ENCODE data around the gene PNKD. TPM values are rescaled to one million over a fixed set of nuclear protein-coding genes. Genes with fewer than 3 reads are reported as not detected.

Gene PNKD
- total RNA-seq, 1 experiment from 2014 or later: 58.1 TPM

DNA sequence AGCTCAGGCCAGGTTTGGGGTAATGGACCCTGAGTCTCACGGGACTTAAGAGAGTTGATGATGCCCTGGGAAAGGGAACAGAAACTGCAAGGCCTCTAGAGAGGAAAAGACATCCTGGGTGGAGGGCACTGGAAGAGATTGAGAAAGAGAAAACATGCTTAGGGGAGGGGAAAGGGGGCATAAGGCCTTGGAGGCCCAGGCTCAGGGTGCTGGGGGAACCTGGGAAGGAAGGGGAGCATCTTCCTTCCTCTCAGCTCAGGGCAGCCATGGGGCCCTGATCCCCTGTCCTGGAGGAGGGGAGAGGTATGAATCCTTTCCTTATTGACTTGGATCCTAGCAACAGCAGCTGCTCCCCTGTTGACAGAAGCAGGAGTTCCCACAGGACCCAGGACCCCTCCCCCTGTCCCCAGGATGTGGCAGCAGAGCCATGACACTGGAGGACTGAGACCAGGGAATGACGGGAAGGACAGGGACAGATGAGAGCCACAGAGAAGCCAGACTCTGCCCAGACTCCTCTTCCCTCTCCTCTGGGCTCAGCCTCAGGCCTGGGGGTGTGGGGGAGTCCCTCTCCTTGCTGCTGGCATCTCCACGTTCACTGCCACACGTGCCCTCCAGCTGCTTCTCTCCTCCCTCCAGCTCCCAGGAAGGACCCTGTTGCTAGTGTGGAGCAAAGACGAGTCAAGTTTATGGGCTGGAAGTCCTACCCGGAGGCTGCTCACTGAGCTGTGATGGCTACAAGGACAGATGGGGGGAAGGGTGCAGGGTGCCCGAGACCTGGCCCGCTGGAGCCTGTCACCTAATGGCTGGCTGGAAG lies 8.7 kb upstream of the PNKD start:
- no peak overlapping the region for H3K4me3 ChIP-seq (replicated peaks in 1 of 2; ENCODE audit: low read depth in 1 of 2, low read length in 2 of 2)
- H3K9me3 ChIP-seq (ENCODE audit: control insufficient read depth in 1 of 2, insufficient read depth in 1 of 2, low read depth in 1 of 2, low read length in 2 of 2): no peaks in the 10 kb centered on the region
- ChIA-PET RAD21 (ENCODE audit: low non-redundant PET in 1 of 2, low total read pairs in 2 of 2, uncharacterized antibody in 2 of 2, unreplicated experiment in 2 of 2) (no interaction called here), POLR2A (no interaction called here), CTCF (interaction anchor here (0.9 kb wide), 1 partner anchor 8 kb away, joined by 3 read pairs; no protein-coding TSS in a partner anchor)
- no peak for DNase-seq (ENCODE audit: low read depth, low spot score)
- H2AFZ ChIP-seq (ENCODE audit: low read depth, low read length, poor library complexity, severe bottlenecking): no peak overlapping the region
- H3K4me2 ChIP-seq (ENCODE audit: low read length): no peak overlapping the region
- peaks cover 4 to 6% of the 10 kb centered on the region in 2 experiments; a peak in 2 of 4 replicates for H3K36me3 ChIP-seq (ENCODE audit: control insufficient read depth in 1 of 2, insufficient read depth in 2 of 2, low read length in 2 of 2)
- H3K79me2 ChIP-seq (ENCODE audit: insufficient read depth, low read length): no peaks in the 10 kb centered on the region
- TF ChIP-seq EZH2 (IDR thresholded peaks at IDR 0.05) (no peak), TCF7L2 (IDR thresholded peaks at IDR 0.05; ENCODE audit: borderline replicate concordance, extremely low read depth, insufficient read depth, insufficient read length) (no peak), ZNF274 (IDR thresholded peaks at IDR 0.05; ENCODE audit: low read depth, low read length) (no peak), SIN3A (IDR thresholded peaks at IDR 0.05; ENCODE audit: low read depth) (no peak), CEBPB (IDR thresholded peaks at IDR 0.05; ENCODE audit: low read depth) (no peak), POLR2AphosphoS5 (IDR thresholded peaks at IDR 0.05; ENCODE audit: low read depth, low read length) (no peak), EZH2phosphoT487 (IDR thresholded peaks at IDR 0.05; ENCODE audit: borderline replicate concordance) (no peak), SP1 (IDR thresholded peaks at IDR 0.05; ENCODE audit: low read depth) (no peak), POLR2A (IDR thresholded peaks at IDR 0.05; ENCODE audit: borderline replicate concordance, extremely low read depth, insufficient read depth, insufficient read length) (no peak), RAD21 (IDR thresholded peaks at IDR 0.05; ENCODE audit: low read depth) (no peak), CBX3 (IDR thresholded peaks at IDR 0.05; ENCODE audit: low read depth) (no peak), FOSL1 (IDR thresholded peaks at IDR 0.05; ENCODE audit: low read depth) (no peak)
- TF ChIP-seq, protein P1, sequence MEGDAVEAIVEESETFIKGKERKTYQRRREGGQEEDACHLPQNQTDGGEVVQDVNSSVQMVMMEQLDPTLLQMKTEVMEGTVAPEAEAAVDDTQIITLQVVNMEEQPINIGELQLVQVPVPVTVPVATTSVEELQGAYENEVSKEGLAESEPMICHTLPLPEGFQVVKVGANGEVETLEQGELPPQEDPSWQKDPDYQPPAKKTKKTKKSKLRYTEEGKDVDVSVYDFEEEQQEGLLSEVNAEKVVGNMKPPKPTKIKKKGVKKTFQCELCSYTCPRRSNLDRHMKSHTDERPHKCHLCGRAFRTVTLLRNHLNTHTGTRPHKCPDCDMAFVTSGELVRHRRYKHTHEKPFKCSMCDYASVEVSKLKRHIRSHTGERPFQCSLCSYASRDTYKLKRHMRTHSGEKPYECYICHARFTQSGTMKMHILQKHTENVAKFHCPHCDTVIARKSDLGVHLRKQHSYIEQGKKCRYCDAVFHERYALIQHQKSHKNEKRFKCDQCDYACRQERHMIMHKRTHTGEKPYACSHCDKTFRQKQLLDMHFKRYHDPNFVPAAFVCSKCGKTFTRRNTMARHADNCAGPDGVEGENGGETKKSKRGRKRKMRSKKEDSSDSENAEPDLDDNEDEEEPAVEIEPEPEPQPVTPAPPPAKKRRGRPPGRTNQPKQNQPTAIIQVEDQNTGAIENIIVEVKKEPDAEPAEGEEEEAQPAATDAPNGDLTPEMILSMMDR (IDR thresholded peaks at IDR 0.05 in 2 of 3, conservative IDR thresholded peaks at IDR 0.05 in 1 of 3; ENCODE audit: borderline replicate concordance in 1 of 3, insufficient read depth in 1 of 3, low read depth in 2 of 3, low read length in 2 of 3): no peak
- TF ChIP-seq, protein P2, sequence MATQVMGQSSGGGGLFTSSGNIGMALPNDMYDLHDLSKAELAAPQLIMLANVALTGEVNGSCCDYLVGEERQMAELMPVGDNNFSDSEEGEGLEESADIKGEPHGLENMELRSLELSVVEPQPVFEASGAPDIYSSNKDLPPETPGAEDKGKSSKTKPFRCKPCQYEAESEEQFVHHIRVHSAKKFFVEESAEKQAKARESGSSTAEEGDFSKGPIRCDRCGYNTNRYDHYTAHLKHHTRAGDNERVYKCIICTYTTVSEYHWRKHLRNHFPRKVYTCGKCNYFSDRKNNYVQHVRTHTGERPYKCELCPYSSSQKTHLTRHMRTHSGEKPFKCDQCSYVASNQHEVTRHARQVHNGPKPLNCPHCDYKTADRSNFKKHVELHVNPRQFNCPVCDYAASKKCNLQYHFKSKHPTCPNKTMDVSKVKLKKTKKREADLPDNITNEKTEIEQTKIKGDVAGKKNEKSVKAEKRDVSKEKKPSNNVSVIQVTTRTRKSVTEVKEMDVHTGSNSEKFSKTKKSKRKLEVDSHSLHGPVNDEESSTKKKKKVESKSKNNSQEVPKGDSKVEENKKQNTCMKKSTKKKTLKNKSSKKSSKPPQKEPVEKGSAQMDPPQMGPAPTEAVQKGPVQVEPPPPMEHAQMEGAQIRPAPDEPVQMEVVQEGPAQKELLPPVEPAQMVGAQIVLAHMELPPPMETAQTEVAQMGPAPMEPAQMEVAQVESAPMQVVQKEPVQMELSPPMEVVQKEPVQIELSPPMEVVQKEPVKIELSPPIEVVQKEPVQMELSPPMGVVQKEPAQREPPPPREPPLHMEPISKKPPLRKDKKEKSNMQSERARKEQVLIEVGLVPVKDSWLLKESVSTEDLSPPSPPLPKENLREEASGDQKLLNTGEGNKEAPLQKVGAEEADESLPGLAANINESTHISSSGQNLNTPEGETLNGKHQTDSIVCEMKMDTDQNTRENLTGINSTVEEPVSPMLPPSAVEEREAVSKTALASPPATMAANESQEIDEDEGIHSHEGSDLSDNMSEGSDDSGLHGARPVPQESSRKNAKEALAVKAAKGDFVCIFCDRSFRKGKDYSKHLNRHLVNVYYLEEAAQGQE (IDR thresholded peaks at IDR 0.05; ENCODE audit: low read depth): no peak
- BruUV-seq (replicated peaks): no TSS peak
- H3K9ac ChIP-seq (ENCODE audit: low read length): no peak overlapping the region
- no peak overlapping the region for H3K27ac ChIP-seq (ENCODE audit: low read depth, low read length)
- peaks cover 0 to 5% of the 10 kb centered on the region in 2 experiments; a peak in 1 of 4 replicates for H3K4me1 ChIP-seq (ENCODE audit: control insufficient read depth in 1 of 2, insufficient read depth in 2 of 2, low read length in 2 of 2)
- H3K9me2 ChIP-seq (ENCODE audit: insufficient read depth): no peaks in the 10 kb centered on the region
- no peaks in the 10 kb centered on the region for H3K27me3 ChIP-seq (ENCODE audit: insufficient read depth, low read length)
- no peak for ATAC-seq
- intact Hi-C loops (cut with micrococcal nuclease): no loop called here
- H4K20me1 ChIP-seq (ENCODE audit: insufficient read depth): no peaks in the 10 kb centered on the region
